Ascending aorta (tissue), 2 donors: ENCODE data around the gene PDHX. TPM values are rescaled to one million over a fixed set of nuclear protein-coding genes. Genes with fewer than 3 reads are reported as not detected.
"Not testable (repeated sequence)": the region's sequence is repeated elsewhere in the genome, so short reads cannot be mapped to it uniquely, and the experiment has no call there.

ENCODE experiments used
- DNase-seq, 2 donors: peaks; one replicate each; pipeline ENCODE4 v3.0.0-alpha.2; 2019; ENCODE audit warnings: low spot score in 2 of 2
- H3K27ac ChIP-seq, 2 donors: fragments of 200-600 bp; sonication (generic); one replicate each; pipeline ENCODE4 v1.5.1; 2016 to 2017; ENCODE audit warnings: mild to moderate bottlenecking in 1 of 2
- H3K27me3 ChIP-seq: fragments of 200-600 bp; sonication (generic); one replicate; pipeline ENCODE4 v1.5.1; 2017
- H3K36me3 ChIP-seq, 2 donors: fragments of 200-600 bp; sonication (generic); one replicate each; pipeline ENCODE4 v1.5.1; 2016
- H3K4me1 ChIP-seq, 2 donors: fragments of 200-600 bp; sonication (generic); one replicate each; pipeline ENCODE4 v1.5.1; 2016 to 2017; ENCODE audit warnings: mild to moderate bottlenecking in 1 of 2
- H3K4me3 ChIP-seq, 2 donors: fragments of 200-600 bp; sonication (generic); one replicate each; pipeline ENCODE4 v1.5.1; 2016 to 2017; ENCODE audit warnings: mild to moderate bottlenecking in 1 of 2
- H3K9me3 ChIP-seq, 2 donors: fragments of 200-600 bp; sonication (generic); one replicate each; pipeline ENCODE4 v1.5.1; 2016
- intact Hi-C: fragments of 100-400 bp; cut with DNase I; formaldehyde crosslinking; loops from one replicate; pipeline ENCODE4 v1.15.1; 2023
- total RNA-seq: library from RNA; depleted of rRNA; stranded (reverse); fragments of >200 nt; gene quantifications from one replicate; pipeline ENCODE4 v1.1.0, GENCODE V29; 2016
- TF ChIP-seq, protein P1 (sequence below), 3 experiments: fragments of 200-600 bp in 2 of 3; fragments of 450-650 bp in 1 of 3; sonication (generic) in 2 of 3; IDR thresholded peaks; one replicate each; pipeline ENCODE4 v1.5.1; 2016 to 2019; ENCODE audit warnings: antibody characterized with exemption in 3 of 3, mild to moderate bottlenecking in 1 of 3, moderate library complexity in 1 of 3

Gene PDHX
- total RNA-seq, 1 donor from 2014 or later: 23.3 TPM

DNA sequence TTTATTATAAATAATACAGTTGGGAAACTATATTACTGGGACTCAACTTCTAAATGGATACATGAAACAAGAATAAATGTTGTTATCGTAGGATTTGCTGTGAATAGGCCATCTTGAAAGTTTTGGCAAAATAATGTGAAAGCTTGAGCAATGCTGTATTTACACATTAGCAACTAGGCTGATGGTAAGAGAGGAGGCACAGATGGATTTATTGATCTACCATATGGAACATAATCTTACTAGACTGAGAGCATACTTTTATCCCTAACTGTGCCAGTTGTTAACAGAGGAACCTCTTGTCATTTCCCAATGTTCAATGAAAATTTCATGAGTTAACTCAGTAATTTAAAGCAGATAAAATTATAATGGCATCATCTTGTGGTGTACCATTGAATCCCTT is 23.0 kb upstream of the PDHX start:
- DNase-seq: no peak
- no peaks in the 10 kb centered on the region for H3K27me3 ChIP-seq
- peaks cover 0 to 2% of the 10 kb centered on the region in 2 donors for H3K36me3 ChIP-seq
- intact Hi-C loops: loop anchor here (5.0 kb wide), 1 partner anchor 306 kb away; no protein-coding TSS in a partner anchor
- no peaks in the 10 kb centered on the region for H3K4me1 ChIP-seq
- no peak overlapping the region for H3K4me3 ChIP-seq
- TF ChIP-seq, protein P1, sequence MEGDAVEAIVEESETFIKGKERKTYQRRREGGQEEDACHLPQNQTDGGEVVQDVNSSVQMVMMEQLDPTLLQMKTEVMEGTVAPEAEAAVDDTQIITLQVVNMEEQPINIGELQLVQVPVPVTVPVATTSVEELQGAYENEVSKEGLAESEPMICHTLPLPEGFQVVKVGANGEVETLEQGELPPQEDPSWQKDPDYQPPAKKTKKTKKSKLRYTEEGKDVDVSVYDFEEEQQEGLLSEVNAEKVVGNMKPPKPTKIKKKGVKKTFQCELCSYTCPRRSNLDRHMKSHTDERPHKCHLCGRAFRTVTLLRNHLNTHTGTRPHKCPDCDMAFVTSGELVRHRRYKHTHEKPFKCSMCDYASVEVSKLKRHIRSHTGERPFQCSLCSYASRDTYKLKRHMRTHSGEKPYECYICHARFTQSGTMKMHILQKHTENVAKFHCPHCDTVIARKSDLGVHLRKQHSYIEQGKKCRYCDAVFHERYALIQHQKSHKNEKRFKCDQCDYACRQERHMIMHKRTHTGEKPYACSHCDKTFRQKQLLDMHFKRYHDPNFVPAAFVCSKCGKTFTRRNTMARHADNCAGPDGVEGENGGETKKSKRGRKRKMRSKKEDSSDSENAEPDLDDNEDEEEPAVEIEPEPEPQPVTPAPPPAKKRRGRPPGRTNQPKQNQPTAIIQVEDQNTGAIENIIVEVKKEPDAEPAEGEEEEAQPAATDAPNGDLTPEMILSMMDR (IDR thresholded peaks at IDR 0.05): no peak
- H3K27ac ChIP-seq: no peak overlapping the region
- H3K9me3 ChIP-seq: no peaks in the 10 kb centered on the region

DNA sequence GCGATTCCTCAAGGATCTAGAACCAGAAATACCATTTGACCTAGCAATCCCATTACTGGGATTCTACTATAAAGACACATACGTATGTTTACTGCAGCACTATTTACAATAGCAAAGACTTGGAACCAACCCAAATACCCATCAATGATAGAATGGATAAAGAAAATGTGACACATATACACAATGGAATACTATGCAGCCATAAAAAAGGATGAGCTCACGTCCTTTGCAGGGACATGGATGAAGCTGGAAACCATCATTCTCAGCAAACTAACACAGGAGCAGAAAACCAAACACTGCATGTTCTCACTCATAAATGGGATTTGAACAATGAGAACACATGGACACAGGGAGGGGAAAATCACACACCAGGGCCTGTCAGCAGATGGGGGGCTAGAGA is 20.2 kb upstream of the PDHX start:
- DNase-seq, H3K36me3 ChIP-seq, H3K4me3 ChIP-seq, H3K27ac ChIP-seq, H3K27me3 ChIP-seq, intact Hi-C loops, H3K4me1 ChIP-seq: not testable (repeated sequence)
- H3K9me3 ChIP-seq: peaks cover 14 to 21% of the 10 kb centered on the region in 2 donors

DNA sequence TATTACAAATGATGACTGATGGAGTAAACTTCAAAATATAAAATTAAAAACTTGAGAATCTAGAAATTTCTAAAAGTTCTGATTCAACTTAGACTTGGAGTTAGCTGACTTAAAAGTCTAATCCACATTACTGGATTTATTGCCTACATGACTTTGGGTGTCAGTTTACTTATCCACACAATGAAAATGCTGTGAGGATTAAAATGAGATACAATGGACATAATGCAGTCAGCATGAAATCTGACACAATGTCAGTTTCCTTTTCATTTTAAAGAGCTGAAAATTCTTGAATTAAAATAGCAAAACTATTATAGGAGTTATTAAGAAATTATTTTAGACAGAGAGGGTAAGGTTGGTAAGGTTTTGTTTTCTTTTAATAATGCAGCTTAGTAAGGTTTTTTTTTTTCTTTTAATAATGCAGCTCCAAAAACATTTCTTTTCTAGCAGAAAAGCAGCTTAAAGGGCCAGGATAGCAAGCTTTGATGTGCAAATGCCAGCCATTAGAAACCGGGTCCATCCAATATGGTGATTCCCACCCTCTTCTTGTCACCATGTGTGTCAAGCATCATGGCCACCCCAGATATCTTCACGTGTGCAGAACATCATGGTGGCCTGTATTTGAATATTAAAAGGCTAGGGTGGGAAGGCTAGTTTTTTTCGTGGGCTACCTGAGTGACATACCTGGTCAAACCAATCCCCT is 19.1 kb upstream of the PDHX start:
- intact Hi-C loops: no loop called here
- H3K4me1 ChIP-seq: no peaks in the 10 kb centered on the region
- TF ChIP-seq, protein P1 (IDR thresholded peaks at IDR 0.05): no peak
- no peaks in the 10 kb centered on the region for H3K36me3 ChIP-seq
- no peak overlapping the region for H3K27ac ChIP-seq
- peaks cover 14 to 21% of the 10 kb centered on the region in 2 donors for H3K9me3 ChIP-seq
- no peak for DNase-seq
- no peaks in the 10 kb centered on the region for H3K27me3 ChIP-seq
- H3K4me3 ChIP-seq: no peak overlapping the region

DNA sequence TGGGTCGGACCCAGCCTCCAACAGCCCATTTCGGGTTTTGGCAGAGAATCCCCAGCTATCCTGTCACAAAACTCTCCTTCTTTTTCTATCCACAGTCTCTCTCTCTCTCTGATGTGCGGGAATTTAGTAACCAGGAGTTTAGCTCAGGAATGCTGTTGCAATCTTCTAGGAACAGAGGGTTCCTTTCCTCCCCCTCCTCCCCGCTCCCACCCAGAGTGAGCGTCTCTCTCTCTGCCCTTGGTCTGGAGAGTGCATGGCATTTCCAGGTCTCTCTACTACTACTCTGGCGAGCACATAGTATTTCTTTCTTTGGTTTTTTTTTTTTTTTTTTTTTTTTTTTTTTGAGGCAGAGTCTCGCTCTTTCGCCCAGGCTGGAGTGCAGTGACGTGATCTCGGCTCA is 17.9 kb upstream of the PDHX start:
- intact Hi-C loops: no loop called here
- no peak overlapping the region for H3K4me3 ChIP-seq

DNA sequence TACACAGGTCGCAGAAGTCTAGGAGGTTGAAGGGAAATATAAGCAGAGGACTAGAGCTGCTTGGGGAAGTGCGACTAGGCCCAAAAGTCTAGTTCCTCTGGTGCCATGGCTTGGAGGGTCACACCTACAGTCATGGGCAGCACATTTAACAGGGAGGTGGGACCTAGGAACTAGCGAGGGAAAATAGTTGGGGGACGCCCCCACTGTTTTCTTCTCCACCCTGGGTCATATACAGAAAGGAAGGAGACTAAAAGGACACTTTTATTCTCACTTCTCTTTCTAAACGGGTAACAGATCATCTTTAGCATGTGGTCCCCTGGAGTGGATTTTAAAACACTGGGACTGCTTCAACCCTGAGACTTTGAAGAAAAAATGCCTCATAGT is 16.8 kb upstream of the PDHX start:
- intact Hi-C loops: no loop called here
- DNase-seq: no peak
- no peaks in the 10 kb centered on the region for H3K4me1 ChIP-seq
- H3K36me3 ChIP-seq: no peaks in the 10 kb centered on the region
- no peak overlapping the region for H3K27ac ChIP-seq
- H3K27me3 ChIP-seq: no peaks in the 10 kb centered on the region
- peaks cover 14 to 21% of the 10 kb centered on the region in 2 donors for H3K9me3 ChIP-seq
- no peak overlapping the region for H3K4me3 ChIP-seq
- TF ChIP-seq, protein P1 (IDR thresholded peaks at IDR 0.05): no peak

More for the DNA sequence above, 17.9 kb upstream of the PDHX start:
- no peaks in the 10 kb centered on the region for H3K36me3 ChIP-seq
- no peaks in the 10 kb centered on the region for H3K4me1 ChIP-seq
- no peak for DNase-seq
- H3K27me3 ChIP-seq: no peaks in the 10 kb centered on the region
- no peak overlapping the region for H3K27ac ChIP-seq
- peaks cover 14 to 21% of the 10 kb centered on the region in 2 donors for H3K9me3 ChIP-seq
- TF ChIP-seq, protein P1 (IDR thresholded peaks at IDR 0.05): no peak

DNA sequence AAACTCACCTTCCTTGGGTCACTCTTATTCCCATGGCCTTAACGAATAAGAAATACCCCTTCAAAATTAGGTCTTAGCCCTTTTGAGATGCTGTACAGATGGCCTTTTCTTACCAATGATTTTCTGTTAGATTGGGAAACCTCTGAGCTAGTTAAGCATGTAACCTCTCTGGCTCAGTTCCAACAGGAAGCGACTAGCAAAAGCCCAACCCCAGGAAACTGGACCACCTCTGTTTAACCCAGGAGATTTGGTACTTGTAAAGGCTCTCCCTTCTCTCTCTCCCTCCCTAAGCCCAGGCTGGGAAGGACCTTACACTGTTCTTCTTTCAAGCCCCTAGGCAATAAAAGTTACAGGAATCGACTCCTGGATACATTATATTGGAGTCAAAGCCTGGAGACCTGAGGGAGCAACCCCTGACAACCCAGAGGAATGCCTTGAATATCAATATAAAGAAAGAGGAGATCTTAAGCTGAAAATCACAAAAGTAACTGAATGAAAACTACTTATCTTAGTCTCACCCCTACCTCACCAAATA is 11.9 kb upstream of the PDHX start:
- Histone ChIP-seq H3K27ac (no peak overlapping the region), H3K27me3 (no peaks in the 10 kb centered on the region), H3K4me3 (no peak overlapping the region), H3K36me3 (no peaks in the 10 kb centered on the region), H3K9me3 (peaks cover 12 to 15% of the 10 kb centered on the region in 2 donors), H3K4me1 (no peaks in the 10 kb centered on the region)
- TF ChIP-seq, protein P1 (IDR thresholded peaks at IDR 0.05): no peak
- intact Hi-C loops: no loop called here
- DNase-seq: no peak
